IPS DF 6.9 (cell line): ENCODE measurements around the gene HNRNPH2.

Experiments
- DNase-seq: peaks from one replicate; pipeline ENCODE4 v3.0.0-alpha.2; 2013; ENCODE audit warnings: low read depth, low spot score
- H3K27ac ChIP-seq: one replicate; pipeline ENCODE4 v1.5.1; 2013; ENCODE audit warnings: low read length, control low read depth
- H3K27me3 ChIP-seq: 2 replicates; pipeline ENCODE4 v1.6.1; 2013; ENCODE audit warnings: mild to moderate bottlenecking, low read length; ENCODE audit not compliant: control insufficient read depth, insufficient read depth
- H3K36me3 ChIP-seq: 2 replicates; pipeline ENCODE4 v1.6.1; 2013; ENCODE audit warnings: low read length; ENCODE audit not compliant: control insufficient read depth, insufficient read depth
- H3K4me1 ChIP-seq: 2 replicates; pipeline ENCODE4 v1.6.1; 2013; ENCODE audit warnings: low read length; ENCODE audit not compliant: control insufficient read depth, insufficient read depth
- H3K4me3 ChIP-seq: 2 replicates; pipeline ENCODE4 v1.5.1; 2013; ENCODE audit warnings: mild to moderate bottlenecking, low read length
- H3K9me3 ChIP-seq: 2 replicates; pipeline ENCODE4 v1.6.1; 2013; ENCODE audit warnings: low read length, inconsistent platforms; ENCODE audit not compliant: control insufficient read depth, insufficient read depth
- WGBS: extraction: QIAGEN DNeasy Blood & Tissue Kit; methylation state at CpG from one replicate; pipeline ENCODE4 v1.1.7; 2013; ENCODE audit warnings: mixed read lengths, missing lambda C conversion rate; ENCODE audit not compliant: insufficient read length, insufficient coverage; 5-methylcytosine and 5-hydroxymethylcytosine counted together

HNRNPH2 gene

DNA sequence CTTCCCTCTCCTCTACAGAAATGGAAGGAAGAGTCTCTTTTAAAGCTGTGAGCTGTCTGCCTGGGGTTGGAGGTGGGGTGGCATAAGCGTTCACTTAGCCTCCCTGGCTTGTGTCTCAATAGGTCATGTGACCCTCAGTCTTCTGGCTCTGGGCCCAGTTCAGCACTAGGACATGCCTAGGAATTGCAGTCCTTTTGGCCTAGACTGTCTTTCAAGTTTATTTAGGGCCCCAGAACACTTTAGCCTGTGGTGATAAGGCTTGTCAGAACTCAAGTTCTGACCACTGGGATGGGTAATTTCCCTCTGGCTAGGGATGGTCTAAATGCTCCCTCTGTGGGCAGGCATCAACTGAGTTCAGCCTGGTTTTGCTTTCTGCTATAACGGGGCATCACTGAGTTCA lies 42.9 kb downstream of the HNRNPH2 start:
- Histone ChIP-seq H3K9me3 (no peaks in the 10 kb centered on the region), H3K4me1 (no peaks in the 10 kb centered on the region), H3K27me3 (no peaks in the 10 kb centered on the region), H3K36me3 (no peaks in the 10 kb centered on the region), H3K27ac (no peak overlapping the region), H3K4me3 (no peak overlapping the region)
- DNase-seq, result no peak
- WGBS, result no CpG with 5 or more reads among the region's 2 CpGs

- WGBS, result no CpG with 5 or more reads among the region's 3 CpGs
- Histone ChIP-seq H3K9me3 (no peaks in the 10 kb centered on the region), H3K4me1 (no peaks in the 10 kb centered on the region), H3K27me3 (no peaks in the 10 kb centered on the region), H3K4me3 (no peak overlapping the region), H3K36me3 (no peaks in the 10 kb centered on the region), H3K27ac (no peak overlapping the region)
- no peak for DNase-seq
These were observed 44.0 kb downstream of the HNRNPH2 start for GRCh38 chrX:101452056-101452455.

- H3K9me3 ChIP-seq, result no peaks in the 10 kb centered on the region
- DNase-seq, result no peak
- no peak overlapping the region for H3K4me3 ChIP-seq
- H3K27me3 ChIP-seq, result no peaks in the 10 kb centered on the region
- H3K27ac ChIP-seq, result no peak overlapping the region
- H3K4me1 ChIP-seq, result no peaks in the 10 kb centered on the region
- H3K36me3 ChIP-seq, result no peaks in the 10 kb centered on the region
- no CpG with 5 or more reads among the region's 1 CpG for WGBS
These were observed 52.6 kb downstream of the HNRNPH2 start for GRCh38 chrX:101460669-101461068.

GRCh38 chrX:101462892-101463291 lies 54.9 kb downstream of the HNRNPH2 start:
- no peaks in the 10 kb centered on the region for H3K27me3 ChIP-seq
- no peak for DNase-seq
- no peak overlapping the region for H3K27ac ChIP-seq
- no CpG with 5 or more reads among the region's 3 CpGs for WGBS
- no peaks in the 10 kb centered on the region for H3K9me3 ChIP-seq
- H3K4me3 ChIP-seq, result no peak overlapping the region
- no peaks in the 10 kb centered on the region for H3K4me1 ChIP-seq
- no peaks in the 10 kb centered on the region for H3K36me3 ChIP-seq
